ENCODE data around the gene KRTAP29-1.

DNA sequence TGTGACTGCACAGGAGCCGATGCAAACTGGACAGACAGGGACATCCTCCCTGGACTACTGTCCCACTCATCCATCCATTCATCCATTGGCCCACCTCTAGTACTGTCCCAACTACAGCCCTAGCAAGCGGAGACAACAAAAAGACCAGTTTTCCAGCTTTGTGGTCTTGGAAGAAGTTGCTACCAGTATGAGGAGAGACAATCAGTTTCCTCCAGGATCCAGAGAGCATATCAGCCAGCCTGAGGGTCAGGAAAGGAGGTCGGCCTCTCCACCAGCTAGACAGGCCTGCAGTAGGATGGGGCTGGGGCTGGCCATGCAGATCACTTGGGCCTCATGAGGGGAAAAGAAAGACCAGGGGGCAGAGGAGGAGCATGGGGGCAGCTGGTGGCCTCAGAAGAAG lies 31.2 kb upstream of the KRTAP29-1 start:
- TF ChIP-seq, protein P1, sequence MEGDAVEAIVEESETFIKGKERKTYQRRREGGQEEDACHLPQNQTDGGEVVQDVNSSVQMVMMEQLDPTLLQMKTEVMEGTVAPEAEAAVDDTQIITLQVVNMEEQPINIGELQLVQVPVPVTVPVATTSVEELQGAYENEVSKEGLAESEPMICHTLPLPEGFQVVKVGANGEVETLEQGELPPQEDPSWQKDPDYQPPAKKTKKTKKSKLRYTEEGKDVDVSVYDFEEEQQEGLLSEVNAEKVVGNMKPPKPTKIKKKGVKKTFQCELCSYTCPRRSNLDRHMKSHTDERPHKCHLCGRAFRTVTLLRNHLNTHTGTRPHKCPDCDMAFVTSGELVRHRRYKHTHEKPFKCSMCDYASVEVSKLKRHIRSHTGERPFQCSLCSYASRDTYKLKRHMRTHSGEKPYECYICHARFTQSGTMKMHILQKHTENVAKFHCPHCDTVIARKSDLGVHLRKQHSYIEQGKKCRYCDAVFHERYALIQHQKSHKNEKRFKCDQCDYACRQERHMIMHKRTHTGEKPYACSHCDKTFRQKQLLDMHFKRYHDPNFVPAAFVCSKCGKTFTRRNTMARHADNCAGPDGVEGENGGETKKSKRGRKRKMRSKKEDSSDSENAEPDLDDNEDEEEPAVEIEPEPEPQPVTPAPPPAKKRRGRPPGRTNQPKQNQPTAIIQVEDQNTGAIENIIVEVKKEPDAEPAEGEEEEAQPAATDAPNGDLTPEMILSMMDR (conservative IDR thresholded peaks at IDR 0.05; ENCODE audit: low read depth, low read length): no peak
- TF ChIP-seq EZH2 (IDR thresholded peaks at IDR 0.05; ENCODE audit: borderline replicate concordance, low read depth, low read length, poor library complexity, severe bottlenecking): no peak
